Ectodermal cell (in vitro differentiated cells): ENCODE data around the gene PCDH12.

Source experiments
- H3K27ac ChIP-seq: 2 replicates; pipeline ENCODE4 v1.7.0; 2013; ENCODE audit warnings: mild to moderate bottlenecking, low read depth, low read length; ENCODE audit not compliant: insufficient read depth, poor library complexity, severe bottlenecking
- H3K27me3 ChIP-seq: 2 replicates; pipeline ENCODE4 v1.7.0; 2013; ENCODE audit warnings: mild to moderate bottlenecking, low read length; ENCODE audit not compliant: insufficient read depth, control insufficient read depth, poor library complexity, severe bottlenecking
- H3K36me3 ChIP-seq: one replicate; pipeline ENCODE4 v1.7.0; 2013; ENCODE audit warnings: low read length; ENCODE audit not compliant: control insufficient read depth, insufficient read depth
- H3K4me1 ChIP-seq: one replicate; pipeline ENCODE4 v1.7.0; 2013; ENCODE audit warnings: low read length; ENCODE audit not compliant: control insufficient read depth, insufficient read depth
- H3K4me3 ChIP-seq: 2 replicates; pipeline ENCODE4 v1.7.0; 2013; ENCODE audit warnings: low read depth, low read length, control low read depth; ENCODE audit not compliant: insufficient read depth
- H3K9me3 ChIP-seq: 2 replicates; pipeline ENCODE4 v1.7.0; 2013; ENCODE audit warnings: mild to moderate bottlenecking, low read length, moderate library complexity; ENCODE audit not compliant: control insufficient read depth
- WGBS, 2 experiments: methylation state at CpG; one replicate each; pipeline ENCODE4 v1.1.7; 2013; ENCODE audit warnings: missing lambda C conversion rate in 2 of 2; 5-methylcytosine and 5-hydroxymethylcytosine counted together

The PCDH12 gene

DNA sequence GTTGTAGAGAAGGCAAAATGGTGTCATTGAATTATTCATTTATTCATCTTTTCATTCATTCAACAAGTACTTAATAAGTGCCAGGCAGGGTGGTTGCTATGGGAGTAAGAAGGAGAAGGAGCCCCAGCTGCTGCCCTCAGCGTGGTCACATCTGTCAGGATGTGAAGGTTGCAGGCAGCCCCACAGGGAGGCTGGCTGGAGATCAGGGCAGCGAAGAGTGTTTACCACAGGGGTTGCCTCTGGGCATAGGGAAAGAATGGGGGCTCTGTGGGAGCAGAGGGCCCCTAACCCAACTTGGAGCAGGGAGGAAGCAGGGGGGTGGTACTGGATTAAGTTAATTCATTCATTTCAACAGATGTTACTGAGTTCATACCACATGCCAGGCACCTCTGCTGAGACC lies 6.0 kb downstream of the PCDH12 start:
- Histone ChIP-seq H3K9me3 (no peaks in the 10 kb centered on the region), H3K27me3 (no peaks in the 10 kb centered on the region), H3K4me1 (no peaks in the 10 kb centered on the region), H3K27ac (no peak overlapping the region), H3K4me3 (no peak overlapping the region), H3K36me3 (no peaks in the 10 kb centered on the region)
- WGBS, 2 experiments: 74 to 84% methylated on average over 2 of the region's 2 CpGs

GRCh38 chr5:141951332-141951781 lies 6.6 kb downstream of the PCDH12 start:
- Histone ChIP-seq H3K4me1 (no peaks in the 10 kb centered on the region), H3K27ac (no peak overlapping the region), H3K27me3 (no peaks in the 10 kb centered on the region), H3K9me3 (no peaks in the 10 kb centered on the region), H3K4me3 (no peak overlapping the region), H3K36me3 (no peaks in the 10 kb centered on the region)
- WGBS, 2 experiments: 54 to 55% methylated on average over 9 of the region's 9 CpGs

GRCh38 chr5:141950207-141951005 lies 7.6 kb downstream of the PCDH12 start:
- H3K36me3 ChIP-seq: no peaks in the 10 kb centered on the region
- no peak overlapping the region for H3K27ac ChIP-seq
- H3K4me1 ChIP-seq: no peaks in the 10 kb centered on the region
- no peaks in the 10 kb centered on the region for H3K27me3 ChIP-seq
- WGBS, 2 experiments: 94% methylated on average over 3 of the region's 3 CpGs
- H3K4me3 ChIP-seq: no peak overlapping the region
- H3K9me3 ChIP-seq: no peaks in the 10 kb centered on the region

DNA sequence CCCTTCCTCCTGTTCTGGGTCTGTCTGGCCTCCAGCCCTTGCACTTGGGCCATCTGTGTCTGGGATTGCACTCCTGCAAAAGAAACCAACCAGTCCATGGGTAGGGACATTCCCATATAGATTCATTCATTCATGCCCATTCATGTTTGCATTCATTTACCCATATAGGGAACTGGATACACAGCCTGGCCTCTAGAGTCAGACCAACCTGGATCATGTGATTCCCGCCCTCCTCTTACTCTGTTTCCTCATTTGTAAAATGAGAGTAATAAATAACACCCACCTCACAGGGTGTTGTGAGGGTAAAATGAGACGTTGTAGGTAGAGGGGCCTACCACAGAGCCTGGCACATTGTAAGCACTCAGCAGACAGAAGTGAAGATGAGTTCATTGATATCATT lies 8.5 kb downstream of the PCDH12 start:
- no peaks in the 10 kb centered on the region for H3K36me3 ChIP-seq
- WGBS, 2 experiments: 83 to 92% methylated on average over 1 to 2 of the region's 2 CpGs
- H3K4me1 ChIP-seq: no peaks in the 10 kb centered on the region
- H3K27ac ChIP-seq: no peak overlapping the region
- H3K9me3 ChIP-seq: no peaks in the 10 kb centered on the region
- no peak overlapping the region for H3K4me3 ChIP-seq
- no peaks in the 10 kb centered on the region for H3K27me3 ChIP-seq

GRCh38 chr5:141948812-141949211 lies 9.2 kb downstream of the PCDH12 start:
- no peaks in the 10 kb centered on the region for H3K4me1 ChIP-seq
- 91 to 100% methylated on average over 2 of the region's 2 CpGs for WGBS, 2 experiments
- no peaks in the 10 kb centered on the region for H3K9me3 ChIP-seq
- no peak overlapping the region for H3K4me3 ChIP-seq
- no peaks in the 10 kb centered on the region for H3K36me3 ChIP-seq
- no peaks in the 10 kb centered on the region for H3K27me3 ChIP-seq
- H3K27ac ChIP-seq: no peak overlapping the region

- WGBS, 2 experiments: 93 to 95% methylated on average over 4 of the region's 4 CpGs
- Histone ChIP-seq H3K27ac (no peak overlapping the region), H3K4me3 (no peak overlapping the region), H3K4me1 (no peaks in the 10 kb centered on the region), H3K9me3 (no peaks in the 10 kb centered on the region), H3K27me3 (no peaks in the 10 kb centered on the region), H3K36me3 (no peaks in the 10 kb centered on the region)
Observed at GRCh38 chr5:141947316-141947715, 10.7 kb downstream of the PCDH12 start.

GRCh38 chr5:141945511-141946051 lies 12.4 kb downstream of the PCDH12 start:
- 64 to 65% methylated on average over 25 of the region's 25 CpGs for WGBS, 2 experiments

GRCh38 chr5:141944076-141944475 lies 13.9 kb downstream of the PCDH12 start:
- H3K36me3 ChIP-seq: no peaks in the 10 kb centered on the region
- 92 to 93% methylated on average over 9 of the region's 9 CpGs for WGBS, 2 experiments
- H3K27me3 ChIP-seq: no peaks in the 10 kb centered on the region
- no peak overlapping the region for H3K27ac ChIP-seq
- no peaks in the 10 kb centered on the region for H3K4me1 ChIP-seq
- H3K4me3 ChIP-seq: no peak overlapping the region
- no peaks in the 10 kb centered on the region for H3K9me3 ChIP-seq

More at GRCh38 chr5:141945511-141946051, 12.4 kb downstream of the PCDH12 start:
- Histone ChIP-seq H3K9me3 (no peaks in the 10 kb centered on the region), H3K27me3 (no peaks in the 10 kb centered on the region), H3K4me3 (no peak overlapping the region), H3K27ac (no peak overlapping the region), H3K4me1 (no peaks in the 10 kb centered on the region), H3K36me3 (no peaks in the 10 kb centered on the region)

GRCh38 chr5:141942185-141942857 lies 15.7 kb downstream of the PCDH12 start:
- Histone ChIP-seq H3K27ac (no peak overlapping the region), H3K36me3 (peaks cover 4% of the 10 kb centered on the region), H3K4me3 (no peak overlapping the region), H3K9me3 (no peaks in the 10 kb centered on the region), H3K4me1 (no peaks in the 10 kb centered on the region), H3K27me3 (no peaks in the 10 kb centered on the region)
- 90 to 92% methylated on average over 9 of the region's 9 CpGs for WGBS, 2 experiments

GRCh38 chr5:141941779-141942178 lies 16.2 kb downstream of the PCDH12 start:
- Histone ChIP-seq H3K4me1 (no peaks in the 10 kb centered on the region), H3K27ac (no peak overlapping the region), H3K4me3 (no peak overlapping the region), H3K36me3 (peaks cover 10% of the 10 kb centered on the region), H3K9me3 (no peaks in the 10 kb centered on the region), H3K27me3 (no peaks in the 10 kb centered on the region)
- 88 to 100% methylated on average over 4 to 6 of the region's 6 CpGs for WGBS, 2 experiments
